DOHH2 (cell line): ENCODE results near the gene RNPEPL1.
A peak's percentile ranks its signal among the peaks of the same experiment; 100 is the strongest.

Experiments
- CTCF ChIP-seq: fragments of 200-600 bp; sonication (generic); IDR thresholded peaks from one replicate; pipeline ENCODE4 v1.5.1; 2014; ENCODE audit warnings: antibody characterized with exemption, mild to moderate bottlenecking, low read depth, low read length; ENCODE audit not compliant: poor library complexity, severe bottlenecking
- EZH2phosphoT487 ChIP-seq: fragments of 200-600 bp; sonication (generic); IDR thresholded peaks from 2 replicates; pipeline ENCODE4 v1.6.1; 2017; ENCODE audit warnings: borderline replicate concordance, mild to moderate bottlenecking, antibody characterized with exemption, low read length, moderate library complexity, mixed read lengths

GRCh38 chr2:240567872-240568677, at the start of gene RNPEPL1:
- peak; percentile 15 for TF ChIP-seq CTCF
- no peak for TF ChIP-seq EZH2phosphoT487
